ES-I3 (cell line): ENCODE results near the gene SVOP.

Experiments
- H3K36me3 ChIP-seq: 2 replicates; pipeline ENCODE4 v1.6.1; 2013; ENCODE audit warnings: mild to moderate bottlenecking, low read length, control low read depth, moderate library complexity; ENCODE audit not compliant: insufficient read depth
- H3K4me1 ChIP-seq: 2 replicates; pipeline ENCODE4 v1.6.1; 2013; ENCODE audit warnings: mild to moderate bottlenecking, control low read depth, low read length; ENCODE audit not compliant: insufficient read depth
- H3K9ac ChIP-seq: 2 replicates; pipeline ENCODE4 v1.6.1; 2013; ENCODE audit warnings: low read depth, mild to moderate bottlenecking, low read length, moderate library complexity
- H3K9me3 ChIP-seq: 2 replicates; pipeline ENCODE4 v1.6.1; 2013; ENCODE audit warnings: mild to moderate bottlenecking, low read length, moderate library complexity; ENCODE audit not compliant: control insufficient read depth, insufficient read depth

SVOP gene

GRCh38 chr12:108973629-108974152 lies 47.2 kb downstream of the SVOP start:
- Histone ChIP-seq H3K36me3 (no peaks in the 10 kb centered on the region), H3K9ac (no peak overlapping the region), H3K4me1 (no peaks in the 10 kb centered on the region), H3K9me3 (no peaks in the 10 kb centered on the region)

- H3K9ac ChIP-seq, result no peak overlapping the region
- no peaks in the 10 kb centered on the region for H3K9me3 ChIP-seq
- H3K36me3 ChIP-seq, result no peaks in the 10 kb centered on the region
- H3K4me1 ChIP-seq, result no peaks in the 10 kb centered on the region
Measured at GRCh38 chr12:108972358-108972757, 48.5 kb downstream of the SVOP start.

DNA sequence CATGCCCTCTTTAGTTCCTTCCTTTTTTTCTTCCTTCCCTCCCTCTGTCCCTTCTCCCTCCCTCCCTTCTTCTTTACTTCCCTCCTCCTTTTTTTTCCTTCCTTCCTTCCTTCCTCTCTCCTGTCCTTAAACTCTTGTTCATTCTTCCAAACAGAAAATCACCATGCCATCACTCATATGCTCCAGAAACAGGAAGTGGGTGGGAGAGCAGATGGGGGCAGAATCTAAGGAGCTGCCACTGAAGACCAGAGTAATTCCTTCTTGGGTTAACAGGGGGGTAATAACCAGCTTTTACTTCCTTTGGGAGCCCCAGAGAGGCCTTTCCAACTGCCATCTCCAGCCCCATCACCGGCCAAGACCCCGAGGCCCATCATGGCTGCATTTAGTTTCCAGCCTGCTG lies 51.2 kb downstream of the SVOP start:
- H3K9me3 ChIP-seq, result no peaks in the 10 kb centered on the region
- no peaks in the 10 kb centered on the region for H3K4me1 ChIP-seq
- H3K36me3 ChIP-seq, result no peaks in the 10 kb centered on the region
- H3K9ac ChIP-seq, result no peak overlapping the region

- Histone ChIP-seq H3K9me3 (no peaks in the 10 kb centered on the region), H3K4me1 (no peaks in the 10 kb centered on the region), H3K36me3 (no peaks in the 10 kb centered on the region), H3K9ac (no peak overlapping the region)
Measured at GRCh38 chr12:108967869-108968540, 52.9 kb downstream of the SVOP start.

- H3K4me1 ChIP-seq, result no peaks in the 10 kb centered on the region
- H3K36me3 ChIP-seq, result no peaks in the 10 kb centered on the region
- H3K9ac ChIP-seq, result no peak overlapping the region
- H3K9me3 ChIP-seq, result no peaks in the 10 kb centered on the region
Measured at GRCh38 chr12:108966378-108967151, 54.3 kb downstream of the SVOP start.

GRCh38 chr12:108965886-108966285 lies 55.0 kb downstream of the SVOP start:
- Histone ChIP-seq H3K4me1 (no peaks in the 10 kb centered on the region), H3K9ac (no peak overlapping the region)

DNA sequence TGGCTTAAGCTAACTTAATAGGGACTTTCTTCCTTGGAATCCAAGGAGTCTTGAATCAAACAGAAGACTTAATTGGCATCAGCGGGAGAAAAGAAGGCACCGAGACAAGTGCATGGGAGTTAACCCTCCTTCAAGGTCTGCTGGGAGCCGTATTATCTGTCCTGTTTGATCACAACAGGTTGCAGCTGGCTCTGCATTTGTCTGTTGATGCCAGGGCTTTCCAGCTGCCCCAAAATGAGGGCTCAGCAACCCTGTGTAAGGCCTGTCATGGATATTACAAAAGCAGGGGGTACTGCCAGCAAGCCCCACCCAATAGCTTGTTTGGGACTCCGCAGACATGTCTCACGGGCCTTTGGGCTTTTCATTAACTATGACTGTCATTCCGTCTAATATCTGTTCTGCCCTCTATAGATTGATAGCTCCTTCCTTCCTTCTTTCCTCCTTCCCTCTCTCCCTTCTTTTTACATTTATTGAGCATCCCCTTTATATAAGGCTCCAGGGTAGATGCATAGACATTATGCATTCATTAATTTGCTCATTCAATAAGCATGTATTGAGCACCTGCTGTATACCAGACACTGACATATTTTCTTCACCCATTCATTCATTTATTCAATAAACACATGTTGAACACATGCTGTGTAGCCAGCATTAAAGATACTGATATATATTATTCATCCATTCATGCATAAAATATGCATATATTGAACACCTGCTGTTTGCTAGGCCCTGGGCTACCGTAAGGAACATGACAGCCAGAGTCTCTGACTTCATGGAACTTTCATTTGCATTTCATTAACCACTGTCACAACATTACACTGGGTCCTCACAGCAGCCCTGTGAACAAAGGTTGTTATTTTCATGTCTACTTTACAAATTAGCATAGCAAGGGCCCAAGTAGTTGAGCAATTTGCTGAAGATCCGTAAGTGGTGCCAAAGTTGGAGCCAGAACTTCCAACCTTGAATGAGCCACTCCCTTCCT lies 56.2 kb downstream of the SVOP start:
- no peaks in the 10 kb centered on the region for H3K36me3 ChIP-seq

More at GRCh38 chr12:108965886-108966285, 55.0 kb downstream of the SVOP start:
- Histone ChIP-seq H3K9me3 (no peaks in the 10 kb centered on the region), H3K36me3 (no peaks in the 10 kb centered on the region)

DNA sequence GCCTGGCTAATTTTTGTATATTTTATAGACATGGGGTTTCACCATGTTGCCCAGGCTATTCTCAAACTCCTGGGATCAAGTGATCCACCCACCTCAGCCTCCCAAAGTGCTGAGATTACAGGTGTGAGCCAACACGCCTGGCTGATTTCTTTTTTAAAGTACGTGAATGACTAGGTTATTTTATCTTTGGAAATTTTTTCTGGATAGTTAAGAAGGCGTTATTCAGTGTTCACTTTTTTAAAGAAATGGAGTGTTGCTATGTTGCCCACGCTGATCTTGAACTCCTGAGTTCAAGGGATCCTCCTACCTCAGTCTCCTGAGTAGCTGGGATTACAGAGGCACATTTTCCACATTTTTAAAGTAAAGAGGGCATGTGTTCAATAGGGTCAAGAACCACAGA lies 58.6 kb downstream of the SVOP start:
- no peaks in the 10 kb centered on the region for H3K4me1 ChIP-seq
- H3K9ac ChIP-seq, result no peak overlapping the region
- H3K36me3 ChIP-seq, result no peaks in the 10 kb centered on the region
- H3K9me3 ChIP-seq, result no peaks in the 10 kb centered on the region

More for the DNA sequence above, 56.2 kb downstream of the SVOP start:
- H3K9me3 ChIP-seq, result no peaks in the 10 kb centered on the region
- no peak overlapping the region for H3K9ac ChIP-seq
- H3K4me1 ChIP-seq, result no peaks in the 10 kb centered on the region

DNA sequence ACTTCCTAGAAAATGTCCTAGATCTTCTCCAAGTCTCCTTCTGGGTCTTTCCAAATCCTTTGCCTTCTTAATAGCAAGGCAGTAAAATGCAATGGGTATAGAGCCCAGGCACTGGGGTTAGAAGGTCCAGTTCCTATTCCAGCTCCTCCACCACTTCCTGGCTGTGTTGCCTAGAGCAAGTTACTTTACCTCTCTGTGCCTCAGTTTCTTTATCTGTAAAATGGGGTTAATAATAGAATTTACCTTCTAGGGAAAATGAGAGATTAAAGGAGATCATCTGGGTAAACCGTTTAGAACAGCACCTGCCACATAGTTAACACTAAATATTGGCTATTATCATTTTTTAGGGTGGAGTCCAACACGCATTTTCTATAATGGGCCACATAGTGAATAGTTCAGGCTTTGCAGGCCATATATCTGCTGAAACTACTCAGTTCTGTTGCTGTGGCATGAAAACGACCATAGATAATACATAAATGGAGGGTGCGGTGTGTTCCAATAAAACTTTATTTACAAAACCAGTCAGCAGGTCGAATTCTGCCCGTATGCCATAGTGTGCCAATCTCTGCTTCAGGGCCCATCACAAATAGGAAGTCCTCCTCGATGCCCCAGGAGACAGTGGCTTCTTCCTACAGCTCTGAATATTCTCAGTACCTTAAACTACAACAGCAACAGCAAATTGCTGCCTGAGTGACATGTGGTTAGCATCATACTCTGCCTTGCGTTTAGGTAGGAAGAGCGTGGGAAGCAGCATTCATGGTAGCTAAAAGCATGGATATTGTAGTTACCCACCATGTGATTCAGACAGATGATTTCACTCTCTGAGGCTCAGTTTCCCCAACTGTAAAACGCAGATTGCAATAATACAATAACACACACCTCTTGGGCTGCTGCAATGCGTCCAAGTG lies 60.9 kb downstream of the SVOP start:
- Histone ChIP-seq H3K9ac (no peak overlapping the region), H3K36me3 (no peaks in the 10 kb centered on the region), H3K4me1 (no peaks in the 10 kb centered on the region), H3K9me3 (no peaks in the 10 kb centered on the region)

- Histone ChIP-seq H3K9me3 (no peaks in the 10 kb centered on the region), H3K4me1 (no peaks in the 10 kb centered on the region), H3K36me3 (no peaks in the 10 kb centered on the region), H3K9ac (no peak overlapping the region)
Measured at GRCh38 chr12:108955225-108955835, 65.5 kb downstream of the SVOP start.

DNA sequence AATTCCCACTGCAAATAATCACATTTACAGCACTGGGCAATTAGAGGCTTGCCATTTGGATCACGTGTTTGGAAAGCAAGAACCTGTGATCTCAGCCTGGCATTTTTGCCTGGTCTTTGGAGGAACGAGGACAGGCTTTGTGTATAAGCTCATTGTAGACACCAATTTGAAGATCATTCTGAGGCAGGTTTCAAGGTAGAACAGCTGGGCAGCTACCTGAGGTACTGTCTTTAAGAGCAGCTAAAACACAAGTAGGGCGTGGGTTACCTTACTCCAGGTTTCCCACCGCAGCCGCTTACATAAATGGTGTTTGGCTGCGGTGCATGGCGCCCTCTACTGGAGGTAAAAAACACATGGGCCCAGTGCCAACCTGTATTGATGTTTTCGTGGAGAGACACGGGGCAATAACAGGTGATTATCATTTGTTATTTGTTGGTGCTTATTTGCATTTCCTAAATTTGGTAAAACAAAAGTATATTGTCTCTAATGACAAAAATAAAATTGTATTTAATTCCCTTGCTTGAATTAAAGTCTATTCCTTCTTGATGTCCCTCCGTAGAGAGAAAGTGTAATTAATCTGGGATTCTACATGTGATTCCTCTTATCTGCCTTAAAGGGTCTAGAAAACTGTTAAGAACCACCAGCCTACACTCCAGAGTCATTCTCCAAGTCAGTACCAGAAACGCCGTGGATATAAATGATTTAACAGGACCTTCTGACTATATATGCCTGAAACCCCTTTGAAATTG lies 69.7 kb downstream of the SVOP start:
- Histone ChIP-seq H3K4me1 (no peaks in the 10 kb centered on the region), H3K9me3 (peaks cover 7% of the 10 kb centered on the region), H3K9ac (no peak overlapping the region), H3K36me3 (no peaks in the 10 kb centered on the region)

- Histone ChIP-seq H3K9ac (no peak overlapping the region), H3K9me3 (peaks cover 7% of the 10 kb centered on the region), H3K4me1 (no peaks in the 10 kb centered on the region), H3K36me3 (no peaks in the 10 kb centered on the region)
Measured at GRCh38 chr12:108949976-108950375, 70.9 kb downstream of the SVOP start.
